Measurements from ENCODE around the gene NBEAL2.

Gene NBEAL2

DNA sequence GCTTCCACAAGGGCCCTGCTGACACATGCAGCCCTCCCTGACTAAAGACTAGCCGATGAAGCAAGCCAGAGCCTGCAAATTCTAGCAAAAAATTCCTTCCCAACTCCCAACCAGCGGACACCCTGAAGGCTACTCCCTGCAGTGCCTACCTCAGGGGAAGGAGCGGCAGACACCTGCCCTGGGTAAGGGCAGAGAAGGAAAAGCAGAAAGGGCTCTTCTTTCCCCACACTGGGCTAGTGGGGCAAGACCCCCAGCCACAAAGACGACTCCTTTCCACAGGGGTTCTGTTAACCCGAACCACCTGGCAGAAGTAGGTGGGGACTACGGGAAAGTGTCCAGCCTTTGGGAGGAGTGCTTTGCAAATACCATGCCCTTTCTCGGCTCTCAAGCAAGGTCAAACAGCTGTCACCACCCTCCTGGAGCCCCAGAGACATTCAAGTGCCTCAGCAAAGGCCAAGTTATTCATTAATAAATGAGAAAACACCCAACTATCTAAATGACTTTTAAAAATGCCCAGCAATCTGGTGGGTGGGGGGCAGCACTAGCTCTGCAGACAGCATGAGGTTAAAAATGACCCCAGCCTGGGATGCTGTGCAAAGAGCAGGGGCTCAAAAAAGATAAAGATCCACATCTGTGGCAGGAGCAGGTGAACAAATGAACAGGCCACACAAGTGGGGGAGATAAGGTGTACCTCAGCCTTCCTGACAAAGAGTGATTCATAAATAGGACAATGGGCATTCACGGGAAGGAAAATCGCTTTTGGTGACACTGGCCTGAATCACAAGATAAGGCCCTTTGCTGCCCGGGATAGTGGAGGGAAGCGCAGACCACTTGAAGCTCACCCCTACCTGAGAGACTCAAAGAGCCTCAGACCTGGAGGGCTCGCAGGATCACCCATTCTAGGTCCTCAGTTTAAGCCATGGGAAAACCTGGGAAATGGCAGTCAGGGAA is 36.0 kb upstream of the NBEAL2 start (continued):
- TF ChIP-seq, protein P1, sequence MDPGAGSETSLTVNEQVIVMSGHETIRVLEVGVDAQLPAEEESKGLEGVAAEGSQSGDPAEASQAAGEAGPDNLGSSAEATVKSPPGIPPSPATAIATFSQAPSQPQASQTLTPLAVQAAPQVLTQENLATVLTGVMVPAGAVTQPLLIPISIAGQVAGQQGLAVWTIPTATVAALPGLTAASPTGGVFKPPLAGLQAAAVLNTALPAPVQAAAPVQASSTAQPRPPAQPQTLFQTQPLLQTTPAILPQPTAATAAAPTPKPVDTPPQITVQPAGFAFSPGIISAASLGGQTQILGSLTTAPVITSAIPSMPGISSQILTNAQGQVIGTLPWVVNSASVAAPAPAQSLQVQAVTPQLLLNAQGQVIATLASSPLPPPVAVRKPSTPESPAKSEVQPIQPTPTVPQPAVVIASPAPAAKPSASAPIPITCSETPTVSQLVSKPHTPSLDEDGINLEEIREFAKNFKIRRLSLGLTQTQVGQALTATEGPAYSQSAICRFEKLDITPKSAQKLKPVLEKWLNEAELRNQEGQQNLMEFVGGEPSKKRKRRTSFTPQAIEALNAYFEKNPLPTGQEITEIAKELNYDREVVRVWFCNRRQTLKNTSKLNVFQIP (CRISPR knock-in tag; IDR thresholded peaks at IDR 0.05; ENCODE audit: borderline replicate concordance, low read depth) = no peak
- TF ChIP-seq, protein P2, sequence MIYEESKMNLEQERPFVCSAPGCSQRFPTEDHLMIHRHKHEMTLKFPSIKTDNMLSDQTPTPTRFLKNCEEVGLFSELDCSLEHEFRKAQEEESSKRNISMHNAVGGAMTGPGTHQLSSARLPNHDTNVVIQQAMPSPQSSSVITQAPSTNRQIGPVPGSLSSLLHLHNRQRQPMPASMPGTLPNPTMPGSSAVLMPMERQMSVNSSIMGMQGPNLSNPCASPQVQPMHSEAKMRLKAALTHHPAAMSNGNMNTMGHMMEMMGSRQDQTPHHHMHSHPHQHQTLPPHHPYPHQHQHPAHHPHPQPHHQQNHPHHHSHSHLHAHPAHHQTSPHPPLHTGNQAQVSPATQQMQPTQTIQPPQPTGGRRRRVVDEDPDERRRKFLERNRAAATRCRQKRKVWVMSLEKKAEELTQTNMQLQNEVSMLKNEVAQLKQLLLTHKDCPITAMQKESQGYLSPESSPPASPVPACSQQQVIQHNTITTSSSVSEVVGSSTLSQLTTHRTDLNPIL (CRISPR knock-in tag; IDR thresholded peaks at IDR 0.05; ENCODE audit: low read depth) = no peak
- TF ChIP-seq ZFP30 (CRISPR knock-in tag; IDR thresholded peaks at IDR 0.05) = no peak

DNA sequence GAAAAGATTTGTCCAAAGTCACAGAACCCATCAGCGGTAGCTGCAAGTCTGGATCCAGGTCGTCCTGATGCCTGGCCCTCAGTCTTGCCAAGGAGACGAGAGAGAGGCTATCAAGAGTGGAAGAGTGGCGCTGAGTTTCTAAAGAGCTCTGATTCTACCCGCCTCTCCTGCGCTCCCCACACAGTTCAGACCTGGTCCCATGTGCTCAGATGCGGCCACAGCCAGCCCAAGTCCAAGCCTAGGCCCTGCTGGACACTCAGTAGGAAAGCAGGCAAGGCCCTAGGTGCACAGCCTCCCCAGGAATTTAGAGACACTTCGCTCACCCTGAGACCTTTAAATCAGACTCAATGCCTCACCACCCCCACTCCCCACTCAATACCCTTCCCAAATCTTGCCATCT is 35.3 kb upstream of the NBEAL2 start:
- no peak for ATAC-seq
- TF ChIP-seq ZNF8 (CRISPR knock-in tag; IDR thresholded peaks at IDR 0.05) (no peak), ZNF565 (CRISPR knock-in tag; conservative IDR thresholded peaks at IDR 0.05; ENCODE audit: low read depth) (no peak), PPARA (CRISPR knock-in tag; IDR thresholded peaks at IDR 0.05; ENCODE audit: borderline replicate concordance) (no peak), ISL1 (CRISPR knock-in tag; IDR thresholded peaks at IDR 0.05) (no peak), ZC3H10 (CRISPR knock-in tag; IDR thresholded peaks at IDR 0.05) (no peak), GLIS3 (CRISPR knock-in tag; IDR thresholded peaks at IDR 0.05) (no peak)
- TF ChIP-seq, protein P3, sequence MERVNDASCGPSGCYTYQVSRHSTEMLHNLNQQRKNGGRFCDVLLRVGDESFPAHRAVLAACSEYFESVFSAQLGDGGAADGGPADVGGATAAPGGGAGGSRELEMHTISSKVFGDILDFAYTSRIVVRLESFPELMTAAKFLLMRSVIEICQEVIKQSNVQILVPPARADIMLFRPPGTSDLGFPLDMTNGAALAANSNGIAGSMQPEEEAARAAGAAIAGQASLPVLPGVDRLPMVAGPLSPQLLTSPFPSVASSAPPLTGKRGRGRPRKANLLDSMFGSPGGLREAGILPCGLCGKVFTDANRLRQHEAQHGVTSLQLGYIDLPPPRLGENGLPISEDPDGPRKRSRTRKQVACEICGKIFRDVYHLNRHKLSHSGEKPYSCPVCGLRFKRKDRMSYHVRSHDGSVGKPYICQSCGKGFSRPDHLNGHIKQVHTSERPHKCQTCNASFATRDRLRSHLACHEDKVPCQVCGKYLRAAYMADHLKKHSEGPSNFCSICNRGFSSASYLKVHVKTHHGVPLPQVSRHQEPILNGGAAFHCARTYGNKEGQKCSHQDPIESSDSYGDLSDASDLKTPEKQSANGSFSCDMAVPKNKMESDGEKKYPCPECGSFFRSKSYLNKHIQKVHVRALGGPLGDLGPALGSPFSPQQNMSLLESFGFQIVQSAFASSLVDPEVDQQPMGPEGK (CRISPR knock-in tag; IDR thresholded peaks at IDR 0.05; ENCODE audit: borderline replicate concordance) = no peak

DNA sequence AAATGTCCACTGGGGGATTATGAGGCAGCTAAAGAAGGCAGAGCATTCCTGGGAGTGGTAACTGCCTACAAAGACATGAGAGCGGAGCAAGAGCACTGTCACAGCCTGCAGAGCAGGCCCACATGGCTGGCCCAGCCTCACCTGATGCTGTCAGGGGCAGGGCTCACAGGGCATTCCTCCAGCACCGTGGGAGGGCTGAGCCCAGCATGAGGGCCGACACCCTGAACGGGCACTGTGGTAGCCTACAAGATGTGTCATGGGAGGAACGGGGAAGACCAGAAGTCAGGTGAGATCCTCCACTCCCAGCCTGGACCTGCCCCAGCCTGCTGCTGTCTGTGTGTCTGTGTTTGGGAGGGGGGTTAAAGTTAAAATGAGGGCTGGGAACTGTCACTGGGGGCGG is 33.0 kb upstream of the NBEAL2 start:
- TF ChIP-seq, protein P3 (CRISPR knock-in tag; IDR thresholded peaks at IDR 0.05; ENCODE audit: borderline replicate concordance) = no peak
- ATAC-seq = no peak

DNA sequence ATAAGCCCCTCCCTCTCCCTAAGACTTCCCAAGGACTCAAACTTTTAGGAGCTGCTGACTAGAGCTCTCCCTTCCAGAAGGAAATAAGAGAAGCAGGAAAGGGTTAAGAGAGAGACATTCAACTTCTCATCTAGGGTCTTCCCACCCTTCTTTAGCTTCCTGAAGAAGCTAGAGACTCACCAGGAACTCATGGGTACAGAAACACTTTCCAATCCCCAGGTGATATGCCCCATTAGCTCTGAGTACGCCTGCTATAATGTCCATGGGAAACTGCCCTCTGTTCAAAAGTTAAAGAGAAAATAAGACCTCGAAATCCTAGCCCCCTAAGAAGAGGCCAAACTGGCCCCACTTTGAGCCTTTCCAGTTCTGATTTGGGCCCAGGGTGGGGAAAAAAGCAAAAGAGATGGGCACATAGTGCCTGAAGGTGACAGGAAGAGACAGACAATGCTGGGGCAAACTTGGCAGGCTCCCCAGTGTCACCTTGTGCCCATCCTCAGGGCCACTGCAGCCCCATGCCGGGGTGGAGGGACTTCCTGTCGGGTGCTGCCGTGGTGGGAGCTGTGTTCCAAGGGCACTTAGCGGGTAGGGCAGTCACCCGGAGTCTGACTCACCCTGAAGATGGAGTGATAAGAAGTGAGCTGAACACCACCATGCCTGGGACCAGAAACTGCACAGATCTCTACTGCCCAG is 32.5 kb upstream of the NBEAL2 start:
- ATAC-seq = peak; percentile 90
- TF ChIP-seq PPARA (CRISPR knock-in tag; IDR thresholded peaks at IDR 0.05; ENCODE audit: borderline replicate concordance) (no peak), ZC3H10 (CRISPR knock-in tag; IDR thresholded peaks at IDR 0.05) (no peak), TOX (CRISPR knock-in tag; IDR thresholded peaks at IDR 0.05; ENCODE audit: borderline replicate concordance) (no peak), TCF4 (CRISPR knock-in tag; IDR thresholded peaks at IDR 0.05; ENCODE audit: borderline replicate concordance) (0 out of 2 replicates have a peak, but pooled peaks have one; percentile 17), ISL1 (CRISPR knock-in tag; IDR thresholded peaks at IDR 0.05) (peak; percentile 37; the same call in 1 of the 2 replicates), OSR1 (CRISPR knock-in tag; IDR thresholded peaks at IDR 0.05) (no peak), BACH2 (CRISPR knock-in tag; IDR thresholded peaks at IDR 0.05; ENCODE audit: borderline replicate concordance) (no peak)
- TF ChIP-seq, protein P4, sequence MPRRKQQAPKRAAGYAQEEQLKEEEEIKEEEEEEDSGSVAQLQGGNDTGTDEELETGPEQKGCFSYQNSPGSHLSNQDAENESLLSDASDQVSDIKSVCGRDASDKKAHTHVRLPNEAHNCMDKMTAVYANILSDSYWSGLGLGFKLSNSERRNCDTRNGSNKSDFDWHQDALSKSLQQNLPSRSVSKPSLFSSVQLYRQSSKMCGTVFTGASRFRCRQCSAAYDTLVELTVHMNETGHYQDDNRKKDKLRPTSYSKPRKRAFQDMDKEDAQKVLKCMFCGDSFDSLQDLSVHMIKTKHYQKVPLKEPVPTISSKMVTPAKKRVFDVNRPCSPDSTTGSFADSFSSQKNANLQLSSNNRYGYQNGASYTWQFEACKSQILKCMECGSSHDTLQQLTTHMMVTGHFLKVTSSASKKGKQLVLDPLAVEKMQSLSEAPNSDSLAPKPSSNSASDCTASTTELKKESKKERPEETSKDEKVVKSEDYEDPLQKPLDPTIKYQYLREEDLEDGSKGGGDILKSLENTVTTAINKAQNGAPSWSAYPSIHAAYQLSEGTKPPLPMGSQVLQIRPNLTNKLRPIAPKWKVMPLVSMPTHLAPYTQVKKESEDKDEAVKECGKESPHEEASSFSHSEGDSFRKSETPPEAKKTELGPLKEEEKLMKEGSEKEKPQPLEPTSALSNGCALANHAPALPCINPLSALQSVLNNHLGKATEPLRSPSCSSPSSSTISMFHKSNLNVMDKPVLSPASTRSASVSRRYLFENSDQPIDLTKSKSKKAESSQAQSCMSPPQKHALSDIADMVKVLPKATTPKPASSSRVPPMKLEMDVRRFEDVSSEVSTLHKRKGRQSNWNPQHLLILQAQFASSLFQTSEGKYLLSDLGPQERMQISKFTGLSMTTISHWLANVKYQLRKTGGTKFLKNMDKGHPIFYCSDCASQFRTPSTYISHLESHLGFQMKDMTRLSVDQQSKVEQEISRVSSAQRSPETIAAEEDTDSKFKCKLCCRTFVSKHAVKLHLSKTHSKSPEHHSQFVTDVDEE (CRISPR knock-in tag; IDR thresholded peaks at IDR 0.05) = no peak
- TF ChIP-seq, protein P3 (CRISPR knock-in tag; IDR thresholded peaks at IDR 0.05; ENCODE audit: borderline replicate concordance) = no peak
